GM18511 (cell line): ENCODE data around the gene KATNBL1.

Experiments
- ATAC-seq: cut with Tn5 transposase; IDR thresholded peaks from one replicate; pipeline ENCODE4 v1.9.1; 2021; ENCODE audit warnings: mild to moderate bottlenecking, moderate library complexity; ENCODE audit not compliant: unreplicated experiment

The KATNBL1 gene

GRCh38 chr15:34209421-34210282 is at the start of gene KATNBL1:
KATNBL1 (minus strand) TSS chr15:34210096; CDS start chr15:34163676, 46,420 bp downstream.
- peak; percentile 93 for ATAC-seq

DNA sequence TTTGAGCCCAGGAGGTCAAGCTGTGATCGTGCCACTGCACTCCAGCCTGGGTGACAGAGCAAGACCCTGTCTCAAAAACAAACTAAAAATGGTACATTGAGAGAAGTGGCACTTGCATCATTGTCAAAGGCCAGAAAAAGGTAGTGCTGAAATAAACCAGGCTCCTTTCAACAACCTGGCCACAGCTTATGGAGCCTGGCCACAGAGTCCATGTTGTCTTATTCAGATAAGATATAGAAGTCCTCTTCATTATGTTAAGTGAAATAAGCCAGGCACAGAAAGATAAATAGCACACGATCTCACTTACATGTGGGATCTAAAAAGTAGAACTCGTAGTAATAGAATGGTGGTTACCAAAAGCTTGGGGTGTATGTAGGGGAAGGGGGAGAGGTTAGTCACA is 49.7 kb upstream of the KATNBL1 start:
- ATAC-seq = no peak

DNA sequence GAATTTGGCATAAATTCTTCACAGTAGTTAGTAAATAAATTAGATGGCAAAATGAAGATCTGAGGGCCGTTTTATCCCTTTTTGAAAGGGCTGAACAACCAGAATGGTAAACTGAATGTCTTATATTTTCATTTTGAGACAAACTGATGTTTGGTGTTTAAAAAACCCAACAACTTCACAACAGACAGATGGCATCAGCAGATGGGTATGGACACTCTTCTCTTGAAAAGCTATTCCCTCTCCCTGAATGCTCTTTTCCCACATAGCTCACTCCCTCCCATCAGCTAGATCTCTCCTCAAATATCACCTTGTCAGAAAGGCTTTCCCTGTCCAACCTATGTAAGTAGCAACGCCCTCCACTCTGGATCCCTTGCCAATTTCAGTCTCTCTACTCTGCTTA is 48.3 kb upstream of the KATNBL1 start:
- ATAC-seq = no peak

DNA sequence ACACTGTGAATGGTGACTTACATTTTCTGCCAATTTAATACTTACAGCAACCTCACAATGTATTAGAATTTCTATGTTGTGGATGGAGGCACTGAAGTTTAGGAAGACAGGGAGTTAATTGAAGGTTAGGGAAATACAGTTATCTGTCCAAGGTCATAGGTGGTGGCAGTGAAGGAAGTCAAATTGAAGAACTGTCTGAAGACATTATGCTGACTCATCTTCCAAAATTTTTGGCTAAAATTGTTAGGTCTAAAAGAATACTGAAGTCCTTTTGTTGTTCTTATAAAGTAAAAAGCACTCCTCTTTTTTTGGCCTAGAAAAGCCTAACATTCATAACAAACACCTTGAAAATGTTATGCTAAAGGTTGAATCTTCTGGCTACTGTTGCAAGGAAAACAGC is 42.6 kb upstream of the KATNBL1 start:
- no peak for ATAC-seq

GRCh38 chr15:34248190-34248589 is 38.3 kb upstream of the KATNBL1 start:
- no peak for ATAC-seq

DNA sequence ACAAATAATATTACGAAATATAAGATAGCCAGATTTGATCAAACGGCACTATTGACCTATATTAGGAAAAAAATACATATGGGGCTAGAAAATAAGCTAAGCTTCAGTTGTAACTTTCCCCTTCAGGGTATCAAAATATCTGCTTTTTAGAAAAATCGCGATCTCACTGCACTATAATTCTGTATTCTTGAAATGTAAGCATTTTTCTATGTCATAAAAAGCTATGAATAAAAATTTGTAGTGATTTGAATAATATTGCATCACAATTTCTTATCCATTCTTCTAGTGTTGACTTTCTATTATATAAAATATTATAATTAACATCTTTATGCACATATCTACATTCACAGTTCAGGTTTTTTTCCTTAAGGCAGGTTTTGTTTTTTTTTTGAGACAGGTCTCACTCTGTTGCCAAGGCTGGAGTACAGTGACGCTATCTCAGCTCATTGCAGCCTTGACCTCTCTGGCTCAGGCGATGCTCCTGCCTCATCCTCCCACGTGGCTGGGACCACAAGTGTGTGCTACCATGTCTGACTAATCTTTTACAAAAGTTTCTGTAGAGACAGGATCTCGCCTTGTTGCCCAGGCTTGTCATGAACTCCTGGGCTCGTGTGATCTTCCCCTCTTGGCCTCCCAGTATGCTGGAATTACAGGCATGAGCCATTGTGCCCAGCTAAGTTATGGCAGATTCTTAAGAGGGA is 36.5 kb upstream of the KATNBL1 start:
- no peak for ATAC-seq

- ATAC-seq = no peak
Measured at GRCh38 chr15:34243226-34243625, 33.3 kb upstream of the KATNBL1 start.

GRCh38 chr15:34242331-34242710 is 32.4 kb upstream of the KATNBL1 start:
- no peak for ATAC-seq

GRCh38 chr15:34241376-34242330 is 31.8 kb upstream of the KATNBL1 start:
- no peak for ATAC-seq

DNA sequence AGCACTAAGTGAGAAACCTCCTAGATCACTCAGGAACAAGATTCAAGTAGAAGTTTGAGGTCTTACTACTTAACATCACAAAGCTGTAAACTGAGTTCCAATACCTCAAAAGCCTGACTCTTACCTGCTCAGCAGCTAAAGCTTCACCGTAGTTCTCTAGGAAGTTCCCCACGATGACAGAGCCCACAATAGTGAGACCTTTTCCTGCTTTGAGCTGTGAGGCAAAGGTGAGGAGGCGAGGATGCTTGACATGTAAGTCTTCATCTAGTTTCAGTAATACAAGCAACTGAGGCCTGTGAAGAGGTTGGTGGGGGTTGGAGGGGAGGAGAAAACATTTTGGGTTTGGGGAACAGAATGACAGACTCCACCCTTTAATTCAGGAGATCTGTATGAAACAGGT is 30.6 kb upstream of the KATNBL1 start:
- ATAC-seq = no peak

- ATAC-seq = no peak
Measured at GRCh38 chr15:34239151-34239808, 29.4 kb upstream of the KATNBL1 start.

DNA sequence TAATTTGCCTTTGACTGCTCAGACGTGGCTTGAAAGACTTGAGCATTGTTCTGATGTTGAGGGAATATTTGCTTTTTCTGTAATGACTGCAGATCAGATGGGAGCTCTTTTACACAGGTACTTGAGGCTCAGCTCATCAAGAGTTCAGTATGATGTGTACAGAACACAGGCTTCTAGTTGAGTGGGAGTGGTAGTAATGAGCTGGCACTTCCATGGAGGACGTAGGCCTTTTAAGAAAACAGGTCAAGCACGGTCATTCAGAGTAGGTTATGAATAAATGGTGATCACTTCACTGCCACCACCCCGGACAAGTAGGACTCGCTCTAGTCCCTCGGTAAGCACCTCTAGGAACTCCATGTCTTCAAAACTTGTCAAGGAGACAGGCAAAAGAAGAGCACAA is 23.7 kb upstream of the KATNBL1 start:
- ATAC-seq = no peak

DNA sequence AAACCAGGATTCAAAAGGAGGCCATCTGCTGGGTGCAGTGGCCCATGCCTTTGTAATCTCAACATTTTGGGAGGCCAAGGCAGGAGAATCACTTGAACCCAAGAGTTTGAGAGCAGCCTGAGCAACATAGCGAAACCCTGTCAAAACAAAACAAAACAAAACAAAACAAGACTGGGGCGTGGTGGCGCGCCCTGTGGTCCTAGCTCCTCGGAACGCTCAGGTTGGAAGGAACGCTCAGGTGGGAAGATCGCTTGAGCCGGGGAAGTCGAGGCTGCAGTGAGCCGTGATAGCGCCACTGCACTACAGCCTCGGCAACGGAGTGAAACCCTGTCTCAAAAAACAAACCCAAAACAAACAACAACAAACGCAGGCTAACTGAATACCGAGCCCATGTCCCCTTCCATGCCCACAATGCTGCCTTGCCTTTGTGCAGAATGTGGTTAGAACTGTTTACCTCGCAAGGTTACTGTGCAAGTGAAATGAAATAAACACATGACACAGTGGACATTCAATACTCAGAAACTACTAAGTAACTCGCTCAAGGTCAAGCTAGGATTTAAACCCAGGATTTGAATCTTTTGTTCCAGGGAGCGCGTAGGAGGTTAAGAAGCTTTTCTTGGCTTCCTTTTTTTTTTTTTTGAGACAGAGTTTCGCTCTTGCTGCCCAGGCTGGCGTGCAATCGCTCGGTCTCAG is 14.2 kb upstream of the KATNBL1 start:
- ATAC-seq = no peak

DNA sequence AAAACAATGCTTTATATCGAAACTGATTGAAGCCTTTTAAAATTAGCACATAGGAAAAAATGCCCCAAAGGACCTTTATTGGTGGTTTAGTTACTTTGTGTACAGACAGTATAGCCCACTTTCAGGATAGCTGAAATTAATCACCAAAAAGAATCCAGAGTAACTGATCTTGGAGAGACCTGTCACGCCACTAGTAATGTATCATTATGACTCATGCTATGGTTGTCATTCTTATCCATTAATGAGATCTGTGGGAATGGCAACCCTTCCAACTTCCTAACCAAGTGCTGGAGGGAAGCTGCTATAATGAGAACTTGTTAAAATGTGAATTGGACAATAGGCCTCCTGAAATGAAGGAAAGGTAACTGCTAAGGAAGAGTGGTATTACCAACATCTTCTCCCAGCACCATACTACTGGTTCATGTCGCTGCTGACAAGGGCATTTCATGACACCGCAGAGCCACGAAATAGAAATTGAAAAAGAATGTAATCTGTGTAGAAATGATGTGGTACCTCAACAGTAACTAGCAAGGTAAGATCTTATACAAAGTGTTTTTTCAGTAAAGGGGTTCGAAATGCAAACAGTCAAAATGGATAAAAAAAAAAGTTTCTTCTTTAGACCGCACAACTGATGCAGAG is 7.8 kb upstream of the KATNBL1 start:
- no peak for ATAC-seq

- ATAC-seq = no peak
Measured at GRCh38 chr15:34216527-34217270, 6.8 kb upstream of the KATNBL1 start.

GRCh38 chr15:34214135-34214534 is 4.2 kb upstream of the KATNBL1 start:
- ATAC-seq = no peak

GRCh38 chr15:34213690-34214089 is 3.8 kb upstream of the KATNBL1 start:
- no peak for ATAC-seq

GRCh38 chr15:34206011-34206410 is 3.9 kb downstream of the KATNBL1 start:
- no peak for ATAC-seq

- ATAC-seq = no peak
Measured at GRCh38 chr15:34203936-34204335, 6.0 kb downstream of the KATNBL1 start.
